Measurements from ENCODE around the gene RNU1-1.
"Not testable (repeated sequence)": the region's sequence is repeated elsewhere in the genome, so short reads cannot be mapped to it uniquely, and the experiment has no call there.

Gene RNU1-1
- total RNA-seq, result 1.4 to 32.8 (median 5.4) reads per million in 3 donors

GRCh38 chr1:16514107-16515055 lies at the start of gene RNU1-1:
TSS of gene RNU1-1 (minus strand) at chr1:16514285.
- H3K9me3 ChIP-seq (ENCODE audit: control insufficient read depth, low read length); H3K27me3 ChIP-seq (replicated peaks; ENCODE audit: control insufficient read depth, insufficient read depth, low read length, poor library complexity, severe bottlenecking); H3K36me3 ChIP-seq (ENCODE audit: control insufficient read depth, insufficient read depth, low read length); H3K4me1 ChIP-seq (ENCODE audit: control insufficient read depth, insufficient read depth, low read length, poor library complexity, severe bottlenecking): not testable (repeated sequence)
- peak; percentile 56 to 77 (median 72) for DNase-seq
- H3K4me3 ChIP-seq (ENCODE audit: insufficient read depth, low read depth, low read length, poor library complexity, severe bottlenecking), result peak within 1 kb of the TSS; percentile 25
- peak within 1 kb of the TSS; percentile 86 for H3K27ac ChIP-seq (ENCODE audit: insufficient read depth, low read length, poor library complexity, severe bottlenecking)

GRCh38 chr1:16561035-16561434 lies 47.0 kb upstream of the RNU1-1 start:
- H3K9me3 ChIP-seq (ENCODE audit: control insufficient read depth, low read length); H3K4me3 ChIP-seq (ENCODE audit: insufficient read depth, low read depth, low read length, poor library complexity, severe bottlenecking); H3K4me1 ChIP-seq (ENCODE audit: control insufficient read depth, insufficient read depth, low read length, poor library complexity, severe bottlenecking); H3K27ac ChIP-seq (ENCODE audit: insufficient read depth, low read length, poor library complexity, severe bottlenecking); DNase-seq; H3K36me3 ChIP-seq (ENCODE audit: control insufficient read depth, insufficient read depth, low read length); H3K27me3 ChIP-seq (replicated peaks; ENCODE audit: control insufficient read depth, insufficient read depth, low read length, poor library complexity, severe bottlenecking): not testable (repeated sequence)

GRCh38 chr1:16560498-16560897 lies 46.4 kb upstream of the RNU1-1 start:
- not testable (repeated sequence) for H3K27ac ChIP-seq (ENCODE audit: insufficient read depth, low read length, poor library complexity, severe bottlenecking); H3K4me1 ChIP-seq (ENCODE audit: control insufficient read depth, insufficient read depth, low read length, poor library complexity, severe bottlenecking); H3K36me3 ChIP-seq (ENCODE audit: control insufficient read depth, insufficient read depth, low read length); H3K9me3 ChIP-seq (ENCODE audit: control insufficient read depth, low read length); H3K27me3 ChIP-seq (replicated peaks; ENCODE audit: control insufficient read depth, insufficient read depth, low read length, poor library complexity, severe bottlenecking); DNase-seq; H3K4me3 ChIP-seq (ENCODE audit: insufficient read depth, low read depth, low read length, poor library complexity, severe bottlenecking)

- not testable (repeated sequence) for DNase-seq; H3K9me3 ChIP-seq (ENCODE audit: control insufficient read depth, low read length); H3K4me1 ChIP-seq (ENCODE audit: control insufficient read depth, insufficient read depth, low read length, poor library complexity, severe bottlenecking); H3K36me3 ChIP-seq (ENCODE audit: control insufficient read depth, insufficient read depth, low read length); H3K27ac ChIP-seq (ENCODE audit: insufficient read depth, low read length, poor library complexity, severe bottlenecking); H3K4me3 ChIP-seq (ENCODE audit: insufficient read depth, low read depth, low read length, poor library complexity, severe bottlenecking); H3K27me3 ChIP-seq (replicated peaks; ENCODE audit: control insufficient read depth, insufficient read depth, low read length, poor library complexity, severe bottlenecking)
These were observed 45.6 kb upstream of the RNU1-1 start for GRCh38 chr1:16559688-16560087.

GRCh38 chr1:16557034-16557433 lies 42.9 kb upstream of the RNU1-1 start:
- not testable (repeated sequence) for H3K4me3 ChIP-seq (ENCODE audit: insufficient read depth, low read depth, low read length, poor library complexity, severe bottlenecking)

GRCh38 chr1:16553244-16553643 lies 39.2 kb upstream of the RNU1-1 start:
- H3K4me3 ChIP-seq (ENCODE audit: insufficient read depth, low read depth, low read length, poor library complexity, severe bottlenecking); H3K9me3 ChIP-seq (ENCODE audit: control insufficient read depth, low read length); H3K36me3 ChIP-seq (ENCODE audit: control insufficient read depth, insufficient read depth, low read length); H3K27ac ChIP-seq (ENCODE audit: insufficient read depth, low read length, poor library complexity, severe bottlenecking); DNase-seq; H3K4me1 ChIP-seq (ENCODE audit: control insufficient read depth, insufficient read depth, low read length, poor library complexity, severe bottlenecking); H3K27me3 ChIP-seq (replicated peaks; ENCODE audit: control insufficient read depth, insufficient read depth, low read length, poor library complexity, severe bottlenecking): not testable (repeated sequence)

More at GRCh38 chr1:16557034-16557433, 42.9 kb upstream of the RNU1-1 start:
- not testable (repeated sequence) for H3K27ac ChIP-seq (ENCODE audit: insufficient read depth, low read length, poor library complexity, severe bottlenecking); H3K9me3 ChIP-seq (ENCODE audit: control insufficient read depth, low read length); DNase-seq; H3K27me3 ChIP-seq (replicated peaks; ENCODE audit: control insufficient read depth, insufficient read depth, low read length, poor library complexity, severe bottlenecking); H3K4me1 ChIP-seq (ENCODE audit: control insufficient read depth, insufficient read depth, low read length, poor library complexity, severe bottlenecking); H3K36me3 ChIP-seq (ENCODE audit: control insufficient read depth, insufficient read depth, low read length)

- not testable (repeated sequence) for H3K27ac ChIP-seq (ENCODE audit: insufficient read depth, low read length, poor library complexity, severe bottlenecking); H3K27me3 ChIP-seq (replicated peaks; ENCODE audit: control insufficient read depth, insufficient read depth, low read length, poor library complexity, severe bottlenecking); H3K4me3 ChIP-seq (ENCODE audit: insufficient read depth, low read depth, low read length, poor library complexity, severe bottlenecking); H3K4me1 ChIP-seq (ENCODE audit: control insufficient read depth, insufficient read depth, low read length, poor library complexity, severe bottlenecking); DNase-seq; H3K9me3 ChIP-seq (ENCODE audit: control insufficient read depth, low read length); H3K36me3 ChIP-seq (ENCODE audit: control insufficient read depth, insufficient read depth, low read length)
These were observed 36.3 kb upstream of the RNU1-1 start for GRCh38 chr1:16550212-16550918.

GRCh38 chr1:16549545-16549944 lies 35.5 kb upstream of the RNU1-1 start:
- H3K27me3 ChIP-seq (replicated peaks; ENCODE audit: control insufficient read depth, insufficient read depth, low read length, poor library complexity, severe bottlenecking); DNase-seq; H3K4me3 ChIP-seq (ENCODE audit: insufficient read depth, low read depth, low read length, poor library complexity, severe bottlenecking); H3K27ac ChIP-seq (ENCODE audit: insufficient read depth, low read length, poor library complexity, severe bottlenecking); H3K36me3 ChIP-seq (ENCODE audit: control insufficient read depth, insufficient read depth, low read length); H3K9me3 ChIP-seq (ENCODE audit: control insufficient read depth, low read length); H3K4me1 ChIP-seq (ENCODE audit: control insufficient read depth, insufficient read depth, low read length, poor library complexity, severe bottlenecking): not testable (repeated sequence)

- H3K36me3 ChIP-seq (ENCODE audit: control insufficient read depth, insufficient read depth, low read length); H3K27me3 ChIP-seq (replicated peaks; ENCODE audit: control insufficient read depth, insufficient read depth, low read length, poor library complexity, severe bottlenecking); DNase-seq; H3K4me1 ChIP-seq (ENCODE audit: control insufficient read depth, insufficient read depth, low read length, poor library complexity, severe bottlenecking); H3K27ac ChIP-seq (ENCODE audit: insufficient read depth, low read length, poor library complexity, severe bottlenecking); H3K4me3 ChIP-seq (ENCODE audit: insufficient read depth, low read depth, low read length, poor library complexity, severe bottlenecking); H3K9me3 ChIP-seq (ENCODE audit: control insufficient read depth, low read length): not testable (repeated sequence)
These were observed 33.6 kb upstream of the RNU1-1 start for GRCh38 chr1:16547502-16548241.
